GDM1 (cell line): Measurements from ENCODE around the gene SMIM20.
"Not testable (repeated sequence)": the region's sequence is repeated elsewhere in the genome, so short reads cannot be mapped to it uniquely, and the experiment has no call there.

Source experiments
- DNase-seq: peaks from one replicate; lab custom pipeline; 2025; lab: John Stamatoyannopoulos, UW

Gene SMIM20

DNA sequence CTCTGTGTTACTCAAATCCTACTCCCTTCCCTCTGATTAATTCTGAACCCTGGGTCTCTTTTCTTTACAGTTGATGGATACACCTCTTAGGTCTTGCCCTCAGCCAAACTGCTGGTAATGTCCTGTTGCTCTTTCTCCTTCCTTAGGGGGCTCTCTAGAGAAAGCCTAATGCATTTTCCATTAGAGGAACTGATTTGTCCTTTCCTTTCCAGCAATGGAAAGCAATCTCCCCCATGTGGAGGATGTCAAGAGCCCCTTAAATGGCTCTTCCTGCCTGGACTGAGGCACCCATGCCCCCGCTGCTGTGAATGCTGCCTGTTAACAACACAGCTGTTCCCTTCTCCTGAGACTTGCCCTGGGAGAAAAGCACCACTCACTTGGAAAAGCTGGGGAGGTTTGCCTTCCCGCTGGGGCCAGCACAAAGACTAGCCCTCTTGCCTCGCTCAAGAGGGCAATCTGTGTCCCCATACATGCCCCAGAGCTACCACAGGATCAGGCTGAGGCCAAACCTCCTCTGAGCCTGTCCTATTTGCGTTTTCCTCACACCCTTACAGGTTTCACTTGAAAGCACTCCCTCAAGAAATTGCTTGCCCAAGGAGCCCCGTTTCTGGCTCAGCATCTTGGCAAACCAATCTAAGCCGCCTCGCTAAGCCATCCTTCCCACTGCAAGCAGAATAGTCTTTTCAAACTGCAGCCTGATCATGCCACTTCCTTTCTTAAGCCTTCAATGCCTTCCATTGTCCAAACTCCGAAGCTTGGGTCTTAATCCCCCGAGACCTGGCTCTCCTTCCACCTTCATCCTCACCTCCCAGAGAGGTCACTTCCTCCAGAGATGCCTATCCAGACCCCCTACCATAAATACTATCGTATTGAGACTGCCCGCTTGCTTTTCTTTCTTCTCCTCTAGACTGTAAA, 23.2 kb upstream of the SMIM20 start:
- no peak for DNase-seq

DNA sequence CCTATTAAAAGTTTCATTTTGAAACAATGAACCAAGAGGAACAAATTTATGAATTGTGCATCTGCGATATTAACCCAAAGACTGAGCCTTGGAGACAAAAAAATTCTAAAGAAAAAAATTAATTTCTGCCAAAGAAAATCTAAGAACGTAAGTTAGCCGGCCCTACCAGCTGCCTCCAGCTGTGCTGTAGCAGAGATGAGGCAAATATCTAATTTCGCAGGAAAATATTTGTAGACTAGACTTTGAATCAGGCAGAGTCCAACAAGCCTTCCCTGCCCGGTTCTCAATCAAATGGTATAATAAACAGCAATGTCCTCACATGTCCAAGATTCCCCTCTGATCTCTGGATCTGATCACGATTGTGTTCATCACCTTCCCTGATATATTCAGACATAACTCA, 21.2 kb upstream of the SMIM20 start:
- DNase-seq: no peak

DNA sequence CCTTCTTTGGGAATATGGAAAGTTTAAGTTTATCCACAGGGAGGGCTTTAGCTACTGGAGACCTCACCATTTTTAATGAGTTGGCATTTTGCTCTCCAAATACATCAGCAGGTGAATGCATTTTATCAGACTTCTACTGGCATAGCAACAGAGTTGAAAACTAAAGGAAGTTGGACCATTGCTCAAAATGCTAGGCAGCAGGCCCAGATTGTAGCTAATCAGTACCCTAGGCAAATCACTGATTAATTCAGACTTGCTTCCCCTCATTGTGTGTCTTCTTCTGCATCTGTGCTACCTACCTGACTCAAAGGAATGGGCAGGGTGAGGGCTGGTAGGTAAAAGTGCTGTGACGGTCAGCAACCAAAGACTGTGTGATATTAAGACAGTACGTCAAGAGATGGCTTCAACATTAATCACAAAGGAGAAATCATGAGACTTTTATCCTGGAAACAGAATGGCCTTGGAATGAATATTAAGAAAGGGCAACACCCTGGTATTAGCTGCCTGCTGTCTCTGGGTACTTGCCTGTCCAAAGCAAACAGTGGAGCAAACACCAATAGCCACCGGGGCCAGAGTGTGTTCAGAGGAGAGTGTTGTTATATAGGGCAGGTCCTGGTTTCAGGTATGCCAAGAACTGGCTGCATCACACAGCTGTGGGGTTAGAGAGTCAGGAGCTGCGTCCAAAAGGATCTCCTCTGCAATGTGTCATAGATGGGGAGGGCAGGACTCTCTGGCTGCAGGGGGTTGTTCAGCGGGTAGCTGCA, 17.1 kb upstream of the SMIM20 start:
- DNase-seq: no peak

DNA sequence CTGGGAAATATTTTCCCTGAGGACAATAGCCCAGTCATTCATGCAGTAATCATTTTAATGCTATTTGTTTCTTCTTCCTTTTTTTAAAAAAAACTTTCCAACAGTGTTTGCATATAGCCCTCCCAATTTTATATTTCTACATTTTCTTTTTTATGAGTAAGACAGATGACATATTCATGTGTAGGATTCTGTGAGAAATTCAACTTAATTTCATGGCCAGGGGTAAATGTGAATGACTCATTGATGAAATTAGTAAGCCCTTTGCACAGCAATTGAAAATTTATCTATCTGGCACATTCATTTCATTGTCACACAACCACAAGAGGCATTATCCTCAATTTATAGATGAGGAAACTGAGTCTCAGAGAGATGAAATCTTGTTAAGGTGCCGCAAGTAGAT, 13.7 kb upstream of the SMIM20 start:
- no peak for DNase-seq

DNA sequence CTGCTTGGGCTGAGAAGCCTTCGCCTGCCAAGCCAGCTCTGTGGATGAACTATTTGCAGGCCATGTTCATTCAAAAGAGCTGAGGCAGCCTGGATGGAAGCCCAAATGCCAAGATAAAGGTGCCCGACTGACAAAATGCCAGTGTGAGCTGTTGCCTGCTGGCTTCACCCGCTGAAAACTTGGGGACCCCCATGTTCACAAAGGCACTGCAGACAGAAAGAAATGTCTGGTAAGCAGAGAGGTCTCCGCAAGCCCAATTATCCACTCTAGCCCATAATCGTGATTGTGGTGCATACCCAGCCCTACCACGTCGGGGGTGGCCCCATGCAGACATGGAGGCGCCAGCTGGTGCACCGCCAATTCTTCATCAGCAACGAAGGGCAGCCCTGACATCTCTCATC, 13.0 kb upstream of the SMIM20 start:
- no peak for DNase-seq

DNA sequence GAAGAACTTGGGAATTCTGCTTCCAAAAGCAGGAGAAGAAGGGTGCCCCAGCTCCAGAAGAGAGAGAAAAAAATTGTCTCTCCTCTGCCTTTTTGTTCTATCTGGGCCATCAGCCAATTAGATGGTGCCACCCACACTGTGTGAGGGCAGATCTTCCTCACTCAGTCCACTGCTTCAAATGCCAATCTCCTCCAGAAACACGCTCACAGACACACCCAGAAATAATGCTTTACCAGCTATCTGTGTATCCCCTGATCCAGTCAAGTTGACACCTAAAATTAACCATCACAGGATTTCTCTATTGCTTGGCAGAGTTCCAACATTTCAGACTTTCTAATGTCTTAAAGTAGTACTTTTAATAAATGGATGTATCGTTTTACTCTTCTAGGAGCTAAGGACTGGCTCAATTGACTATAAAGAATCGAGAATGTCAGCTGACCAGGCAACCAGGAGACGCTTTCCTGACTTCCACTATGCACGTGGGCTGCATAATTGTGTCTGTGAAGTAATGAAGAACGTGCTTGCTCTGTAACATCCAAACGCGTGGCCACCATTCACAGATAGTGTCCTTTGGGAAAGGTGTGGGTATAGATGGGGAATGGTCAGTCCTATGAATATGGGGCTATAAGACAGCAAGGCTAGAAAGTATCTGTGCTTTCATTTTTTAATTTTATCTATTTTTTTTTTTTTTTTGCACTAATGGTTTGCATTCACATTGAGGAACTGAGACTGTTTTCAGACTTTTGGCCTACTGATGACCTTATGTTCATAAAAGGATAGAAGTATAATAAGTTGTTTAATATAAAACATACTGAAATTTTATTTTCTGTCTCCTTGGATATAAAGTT, 9.9 kb upstream of the SMIM20 start:
- DNase-seq: no peak

DNA sequence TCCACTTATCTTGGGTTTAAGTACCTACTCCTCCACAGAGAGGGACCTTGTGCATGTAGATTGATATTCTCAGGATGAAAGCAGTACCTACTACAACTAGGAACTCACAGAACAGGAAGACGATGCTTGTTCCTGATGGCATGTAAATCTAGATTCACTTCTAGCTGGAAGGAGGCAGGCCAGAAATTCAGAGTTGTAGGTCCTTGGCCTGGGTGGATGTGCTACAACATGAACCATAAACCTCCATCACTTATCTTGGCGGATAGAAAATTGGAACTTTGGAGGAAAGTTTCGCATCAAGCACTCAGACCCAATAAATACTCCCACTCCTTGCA, 9.3 kb upstream of the SMIM20 start:
- no peak for DNase-seq

DNA sequence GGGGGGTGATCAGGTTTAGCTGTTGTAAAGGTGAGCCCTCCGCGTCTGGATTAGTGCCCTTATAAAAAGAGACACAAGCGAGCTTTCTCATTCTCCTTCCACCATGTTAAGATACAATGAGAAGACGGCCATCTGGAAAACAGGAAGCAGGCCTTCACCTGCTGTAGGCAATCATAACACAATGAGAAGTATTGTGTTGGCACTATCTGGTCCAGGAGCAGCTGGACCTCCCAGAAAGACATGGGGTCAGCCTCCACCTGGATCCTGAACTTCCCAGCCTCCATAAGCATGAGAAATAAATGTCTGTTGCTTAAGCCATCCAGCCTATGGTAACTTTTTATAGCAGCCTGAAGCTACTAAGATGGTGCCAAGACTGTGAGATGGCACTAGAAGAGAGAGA, 8.6 kb upstream of the SMIM20 start:
- DNase-seq: no peak

DNA sequence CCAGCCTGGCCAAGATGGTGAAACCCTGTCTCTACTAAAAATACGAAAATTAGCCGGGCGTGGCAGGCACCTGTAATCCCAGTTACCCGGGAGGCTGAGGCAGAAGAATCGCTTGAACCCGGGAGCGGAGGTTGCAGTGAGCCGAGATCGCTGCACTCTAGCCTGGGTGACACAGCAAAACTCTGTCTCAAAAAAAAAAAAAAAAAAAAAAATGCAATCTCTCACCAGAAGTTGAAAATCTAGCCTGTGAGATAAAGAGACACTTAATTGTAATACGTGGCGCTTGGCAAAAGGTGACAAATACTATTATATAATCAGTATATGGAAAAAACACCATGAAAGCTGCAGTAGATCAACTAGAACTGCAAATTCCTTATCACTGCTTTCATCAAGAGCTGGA, 7.9 kb upstream of the SMIM20 start:
- DNase-seq: not testable (repeated sequence)

DNA sequence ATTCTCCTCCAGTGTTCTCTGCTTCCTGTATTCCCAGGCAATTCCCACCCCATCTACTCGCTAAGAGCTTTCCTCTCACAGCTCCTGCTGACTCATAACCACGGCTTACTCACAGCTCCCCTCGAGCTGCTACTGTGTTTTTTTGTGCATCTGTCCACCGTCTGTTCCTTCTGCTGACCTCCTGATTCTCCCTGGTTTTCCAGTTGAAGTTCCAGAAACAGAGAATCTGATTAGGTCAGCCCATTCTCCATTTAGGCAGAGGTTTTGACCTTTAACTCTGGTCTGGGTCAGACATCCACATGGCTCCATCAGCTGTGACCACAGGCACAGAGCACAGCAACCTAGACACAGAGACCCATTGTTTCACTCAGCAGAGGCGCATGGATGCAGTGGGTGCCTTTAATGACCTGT, 5.5 kb upstream of the SMIM20 start:
- DNase-seq: no peak

DNA sequence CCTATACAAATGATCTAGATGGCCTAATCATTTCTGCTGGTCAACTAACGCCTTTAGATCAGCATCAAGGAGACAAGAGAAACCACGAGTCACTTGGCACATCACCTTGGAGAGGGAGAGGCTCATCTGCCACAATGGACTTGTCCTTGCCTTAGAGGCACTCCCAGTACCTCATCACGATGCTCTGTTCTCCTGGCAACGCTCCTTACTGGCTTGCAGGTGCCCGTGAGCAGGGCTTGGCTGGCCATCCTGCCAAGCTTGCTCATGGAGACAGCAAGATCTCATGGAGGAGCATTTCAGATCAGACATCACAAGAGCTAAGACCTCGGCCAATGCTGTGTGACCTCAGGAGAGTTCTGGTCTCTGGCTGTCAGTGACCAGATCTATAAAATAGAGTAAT, 2.7 kb upstream of the SMIM20 start:
- DNase-seq: no peak

DNA sequence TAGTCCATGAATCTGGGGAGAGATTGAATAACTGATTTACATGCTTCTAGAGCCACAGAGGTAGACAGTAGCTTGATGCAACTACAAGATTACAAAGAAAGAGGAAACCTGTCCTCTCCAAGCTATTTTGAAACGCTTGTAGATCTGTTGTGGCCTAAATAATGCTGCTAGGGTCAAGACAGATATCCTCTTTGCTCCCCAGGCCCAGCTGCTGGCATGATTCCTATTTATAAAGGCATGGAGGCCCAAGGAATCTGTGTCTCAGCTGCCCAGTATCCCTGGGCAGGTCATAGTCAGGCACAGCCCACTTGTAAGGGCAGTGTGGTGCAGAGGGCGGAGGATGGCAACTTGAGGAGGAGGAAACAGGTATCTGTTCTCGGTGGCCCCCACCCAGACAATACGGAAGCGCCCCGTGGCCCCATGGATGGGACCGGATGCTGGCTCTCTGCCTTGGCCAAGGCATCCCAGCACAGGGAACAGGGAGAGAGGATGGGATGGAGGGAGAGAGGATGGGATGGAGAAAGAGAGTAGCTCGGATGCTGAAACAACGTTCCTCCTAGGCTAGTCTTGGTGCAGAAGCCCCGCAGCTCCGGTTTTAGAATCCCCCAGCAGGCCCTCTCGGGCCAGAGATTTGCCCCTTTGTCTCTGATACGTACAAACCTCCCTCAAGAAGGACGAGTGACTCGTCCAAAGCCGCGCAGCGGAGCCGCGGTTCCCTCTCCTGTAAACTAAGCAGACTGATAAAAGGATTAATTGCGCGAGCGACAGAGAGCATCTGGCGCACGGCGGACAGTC, 767 bp upstream of the SMIM20 start:
- DNase-seq: no peak

DNA sequence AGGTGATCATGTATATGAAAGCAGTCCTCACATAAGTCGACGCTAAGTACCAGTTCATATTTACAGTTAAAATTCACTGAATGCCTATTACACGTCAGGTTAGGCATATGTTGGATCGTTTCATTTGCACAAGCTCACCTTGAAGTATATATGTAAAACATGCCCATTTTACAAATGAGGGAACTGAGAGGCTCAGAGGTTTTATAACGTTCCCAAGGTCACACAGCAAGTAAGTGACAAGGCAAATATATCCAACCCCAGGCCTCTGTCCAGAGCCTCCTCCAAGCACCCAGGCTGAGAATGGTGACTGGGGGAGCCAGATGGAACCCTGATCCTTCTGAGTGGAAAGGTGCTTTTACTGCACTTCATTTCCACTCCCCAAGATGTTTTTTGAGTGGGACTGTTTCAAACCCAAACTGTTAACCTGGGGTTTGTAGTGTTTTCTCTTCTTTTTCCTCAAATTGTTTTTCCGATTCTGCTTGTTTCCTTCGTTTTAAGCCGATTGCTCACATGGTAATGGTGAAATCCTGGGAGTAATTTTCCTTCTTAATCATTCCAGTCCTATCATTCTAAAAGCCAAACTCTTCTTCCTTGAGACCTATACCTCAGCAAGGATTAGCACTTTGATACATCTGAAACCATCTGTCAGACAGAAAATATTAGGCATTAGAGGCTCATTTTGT, 791 bp downstream of the SMIM20 start:
- no peak for DNase-seq

DNA sequence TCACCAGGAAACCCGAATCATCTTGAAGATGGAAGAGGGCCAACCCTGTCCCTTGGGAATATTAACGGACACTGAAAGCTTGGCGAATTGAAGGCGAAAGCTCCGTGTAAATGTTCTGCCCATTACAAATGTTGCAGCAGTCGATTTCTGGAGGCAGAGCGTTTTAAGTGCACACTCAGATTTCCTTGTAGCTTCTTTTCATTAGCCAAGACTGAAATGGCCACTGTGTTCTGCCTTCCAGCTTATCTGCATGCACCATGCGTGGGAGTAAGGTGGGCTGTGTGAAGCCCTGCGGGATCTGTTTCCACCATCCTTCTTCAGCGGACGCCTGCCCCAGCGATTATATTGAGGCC, 1.3 kb downstream of the SMIM20 start:
- DNase-seq: no peak

DNA sequence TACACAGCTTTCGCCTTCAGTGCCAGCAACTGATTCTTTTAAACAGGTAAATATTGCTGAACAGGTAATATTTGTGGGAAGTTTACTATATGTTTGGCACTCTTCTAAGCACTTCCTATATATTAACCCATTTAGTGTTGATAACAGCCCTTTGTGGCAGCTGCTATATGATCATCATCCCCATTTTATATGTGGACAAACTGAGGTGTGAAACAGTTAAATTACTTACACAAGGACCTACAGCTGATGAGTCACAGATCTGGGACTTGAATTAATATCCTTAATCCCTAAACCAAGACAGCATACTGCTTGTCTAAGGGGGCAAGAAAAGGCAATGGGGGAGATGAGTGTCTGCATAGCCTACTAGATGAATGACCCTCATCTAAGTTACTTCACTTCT, 2.9 kb downstream of the SMIM20 start:
- DNase-seq: no peak

DNA sequence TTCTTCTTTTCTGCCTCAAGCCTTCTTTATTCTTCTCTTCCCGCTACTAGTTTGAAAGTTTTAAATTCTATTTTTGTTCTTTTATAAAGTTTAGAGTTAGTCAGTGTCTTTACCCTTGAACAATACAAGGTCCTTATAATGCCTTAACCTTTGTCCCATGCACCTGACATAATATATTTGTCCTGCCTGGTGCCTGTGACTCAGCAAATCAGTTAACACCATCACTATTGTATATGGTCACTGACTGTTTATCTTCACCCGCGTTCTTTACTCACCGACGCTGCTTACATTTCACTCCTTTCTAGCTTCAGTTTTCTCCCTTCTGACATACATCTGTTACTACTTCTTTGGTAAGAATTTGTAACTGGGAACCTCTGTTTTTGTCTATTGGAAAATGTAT, 5.7 kb downstream of the SMIM20 start:
- DNase-seq: no peak

DNA sequence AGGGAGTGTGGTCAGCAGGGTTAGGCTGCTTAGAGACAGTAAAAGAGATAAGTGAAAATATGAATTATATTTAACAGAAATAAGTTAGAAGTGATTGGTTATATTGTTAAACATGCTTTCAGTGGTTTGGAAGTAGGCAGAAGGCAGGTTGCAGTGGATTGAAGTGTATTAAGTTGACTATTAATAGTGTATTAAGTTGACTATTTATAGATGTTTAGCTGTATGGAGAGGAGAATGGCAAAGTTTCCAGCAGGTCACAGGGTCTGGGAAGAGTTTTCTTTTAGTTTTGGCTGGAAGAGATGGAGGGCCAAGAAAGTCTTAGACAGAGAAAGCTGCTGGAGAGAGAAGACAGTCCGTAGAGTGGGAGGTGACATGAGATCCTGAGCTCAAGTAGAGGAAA, 7.9 kb downstream of the SMIM20 start:
- DNase-seq: no peak

DNA sequence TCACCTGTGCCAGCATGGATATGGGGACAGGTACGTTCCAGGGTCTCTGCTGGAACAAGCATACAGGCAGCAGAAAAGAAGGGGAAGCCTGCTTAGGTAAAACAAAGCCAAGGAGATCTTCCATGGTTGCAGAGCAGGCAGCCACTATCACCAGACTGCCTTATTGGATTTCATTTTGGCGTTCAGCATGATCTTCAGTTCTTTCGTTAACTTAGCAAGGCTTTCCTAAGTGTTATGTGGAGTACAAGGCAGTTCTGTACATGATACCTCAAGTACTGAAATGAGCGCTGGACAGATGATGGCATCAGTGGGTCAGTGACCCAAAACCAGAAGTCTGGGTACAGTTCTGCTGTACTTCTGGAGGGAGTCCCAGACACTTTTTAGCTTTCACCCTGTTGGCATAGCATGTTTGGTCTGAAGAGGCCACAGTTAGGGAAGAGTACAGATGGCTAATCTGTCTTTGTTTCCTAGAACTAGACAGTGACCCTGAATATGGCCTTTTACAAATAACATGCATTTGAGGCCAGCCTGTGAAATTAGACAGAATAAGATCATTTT, 8.9 kb downstream of the SMIM20 start:
- DNase-seq: no peak

DNA sequence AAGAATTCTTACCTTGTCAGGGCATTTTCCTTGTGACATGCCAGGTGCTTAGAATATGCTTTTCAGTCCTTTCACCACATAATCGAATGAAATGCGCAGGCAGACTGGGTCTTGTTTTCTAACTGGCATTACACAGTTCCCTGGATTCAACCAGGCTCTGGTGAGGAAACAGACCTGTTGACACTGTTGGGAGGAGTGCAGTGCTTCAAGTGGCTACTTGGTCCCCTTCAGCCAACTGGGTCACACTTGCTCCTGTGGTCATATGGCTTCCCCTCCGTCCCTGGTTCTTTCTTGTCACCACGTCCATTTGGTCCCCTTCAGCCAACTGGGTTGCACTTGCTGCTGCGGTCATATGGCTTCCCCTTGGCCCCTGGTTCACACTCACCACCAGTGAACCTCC, 9.7 kb downstream of the SMIM20 start:
- no peak for DNase-seq

DNA sequence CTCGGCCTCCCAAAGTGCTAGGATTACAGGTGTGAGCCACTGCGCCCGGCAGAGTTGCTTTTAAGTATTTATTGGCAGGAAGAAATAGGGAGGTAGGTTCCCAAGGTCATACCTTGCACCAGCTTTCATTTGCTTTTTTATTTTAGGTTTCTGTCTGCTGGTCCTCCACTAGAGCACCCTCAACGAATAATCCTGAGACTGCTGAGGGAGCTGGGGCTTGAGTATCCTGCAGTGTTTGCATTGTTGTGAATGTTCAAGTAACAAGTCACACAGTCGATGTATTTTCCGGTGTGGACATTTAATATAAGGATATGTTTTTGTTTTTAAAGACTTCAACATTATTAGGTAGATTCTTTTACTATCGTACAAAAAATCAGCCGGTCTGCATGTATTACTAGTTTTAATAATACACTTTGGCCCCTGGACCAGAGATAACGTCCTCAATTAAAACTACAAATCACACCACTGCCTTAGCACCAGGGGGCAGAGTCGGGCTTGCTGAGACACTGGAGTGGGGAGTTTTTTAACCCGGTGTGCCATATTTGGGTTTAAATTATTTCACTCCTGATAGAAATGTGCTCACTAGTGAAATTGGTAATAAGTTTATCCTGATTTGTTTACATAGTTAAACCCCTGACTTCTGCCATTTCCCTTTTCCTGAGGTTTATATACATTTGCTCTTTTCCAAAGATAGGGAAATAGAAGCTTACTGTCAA, 11.6 kb downstream of the SMIM20 start:
- no peak for DNase-seq
